ENCODE data around the gene COMMD2. TPM values are rescaled to one million over a fixed set of nuclear protein-coding genes. Genes with fewer than 3 reads are reported as not detected.

The COMMD2 gene
- total RNA-seq, 1 experiment from 2014 or later: 52.1 TPM

DNA sequence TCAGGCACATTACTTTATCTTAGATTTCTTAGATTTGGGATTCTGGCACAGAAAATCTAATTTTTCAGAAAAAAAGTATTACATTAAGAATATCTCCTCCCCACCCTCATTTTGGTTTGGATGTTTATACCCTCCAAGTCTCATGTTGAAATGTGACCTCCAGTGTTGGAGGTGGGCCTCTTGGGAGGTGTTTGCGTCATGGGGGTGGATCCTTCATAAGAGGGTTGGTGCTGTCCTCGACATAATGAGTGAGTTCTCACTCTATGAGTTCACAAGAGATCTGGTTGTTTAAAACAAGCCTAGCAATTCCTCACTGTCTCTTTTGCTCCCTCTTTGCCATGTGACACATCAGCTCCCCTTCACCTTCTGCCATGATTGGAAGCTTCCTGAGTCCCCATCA, 48.8 kb downstream of the COMMD2 start:
- Mint-ChIP-seq H3K9me3 (peaks cover 15% of the 10 kb centered on the region), H3K27ac (no peak overlapping the region), H3K4me1 (peaks cover 19% of the 10 kb centered on the region), H3K27me3 (ENCODE audit: low read depth) (peaks cover 3% of the 10 kb centered on the region), H3K4me3 (no peak overlapping the region), H3K36me3 (peaks cover 15% of the 10 kb centered on the region)
- ChIA-PET POLR2A (no interaction called here), CTCF (interaction anchor here (1.9 kb wide), 1 partner anchor 14 kb away, joined by 8 read pairs; no protein-coding TSS in a partner anchor)
- no peak for ATAC-seq
- no peak for DNase-seq (ENCODE audit: low spot score)
- TF ChIP-seq ATF3 (CRISPR knock-in tag; conservative IDR thresholded peaks at IDR 0.05) (no peak), ZNF232 (CRISPR knock-in tag; IDR thresholded peaks at IDR 0.05) (no peak), SMAD3 (CRISPR knock-in tag; IDR thresholded peaks at IDR 0.05; ENCODE audit: borderline replicate concordance) (no peak), SOX15 (CRISPR knock-in tag; IDR thresholded peaks at IDR 0.05) (no peak), NR2C2 (CRISPR knock-in tag; IDR thresholded peaks at IDR 0.05) (no peak), ZNF671 (CRISPR knock-in tag; IDR thresholded peaks at IDR 0.05) (no peak), MYBL2 (CRISPR knock-in tag; IDR thresholded peaks at IDR 0.05) (no peak), CDX4 (CRISPR knock-in tag; IDR thresholded peaks at IDR 0.05; ENCODE audit: borderline replicate concordance) (no peak), ATF2 (CRISPR knock-in tag; IDR thresholded peaks at IDR 0.05; ENCODE audit: borderline replicate concordance, low read depth) (no peak), E2F5 (CRISPR knock-in tag; IDR thresholded peaks at IDR 0.05) (no peak), NFYB (CRISPR knock-in tag; conservative IDR thresholded peaks at IDR 0.05; ENCODE audit: low read depth) (no peak), ESRRA (CRISPR knock-in tag; IDR thresholded peaks at IDR 0.05; ENCODE audit: borderline replicate concordance) (no peak)
- TF ChIP-seq, protein P1, sequence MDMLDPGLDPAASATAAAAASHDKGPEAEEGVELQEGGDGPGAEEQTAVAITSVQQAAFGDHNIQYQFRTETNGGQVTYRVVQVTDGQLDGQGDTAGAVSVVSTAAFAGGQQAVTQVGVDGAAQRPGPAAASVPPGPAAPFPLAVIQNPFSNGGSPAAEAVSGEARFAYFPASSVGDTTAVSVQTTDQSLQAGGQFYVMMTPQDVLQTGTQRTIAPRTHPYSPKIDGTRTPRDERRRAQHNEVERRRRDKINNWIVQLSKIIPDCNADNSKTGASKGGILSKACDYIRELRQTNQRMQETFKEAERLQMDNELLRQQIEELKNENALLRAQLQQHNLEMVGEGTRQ (CRISPR knock-in tag; IDR thresholded peaks at IDR 0.05): no peak
- TF ChIP-seq, protein P2, sequence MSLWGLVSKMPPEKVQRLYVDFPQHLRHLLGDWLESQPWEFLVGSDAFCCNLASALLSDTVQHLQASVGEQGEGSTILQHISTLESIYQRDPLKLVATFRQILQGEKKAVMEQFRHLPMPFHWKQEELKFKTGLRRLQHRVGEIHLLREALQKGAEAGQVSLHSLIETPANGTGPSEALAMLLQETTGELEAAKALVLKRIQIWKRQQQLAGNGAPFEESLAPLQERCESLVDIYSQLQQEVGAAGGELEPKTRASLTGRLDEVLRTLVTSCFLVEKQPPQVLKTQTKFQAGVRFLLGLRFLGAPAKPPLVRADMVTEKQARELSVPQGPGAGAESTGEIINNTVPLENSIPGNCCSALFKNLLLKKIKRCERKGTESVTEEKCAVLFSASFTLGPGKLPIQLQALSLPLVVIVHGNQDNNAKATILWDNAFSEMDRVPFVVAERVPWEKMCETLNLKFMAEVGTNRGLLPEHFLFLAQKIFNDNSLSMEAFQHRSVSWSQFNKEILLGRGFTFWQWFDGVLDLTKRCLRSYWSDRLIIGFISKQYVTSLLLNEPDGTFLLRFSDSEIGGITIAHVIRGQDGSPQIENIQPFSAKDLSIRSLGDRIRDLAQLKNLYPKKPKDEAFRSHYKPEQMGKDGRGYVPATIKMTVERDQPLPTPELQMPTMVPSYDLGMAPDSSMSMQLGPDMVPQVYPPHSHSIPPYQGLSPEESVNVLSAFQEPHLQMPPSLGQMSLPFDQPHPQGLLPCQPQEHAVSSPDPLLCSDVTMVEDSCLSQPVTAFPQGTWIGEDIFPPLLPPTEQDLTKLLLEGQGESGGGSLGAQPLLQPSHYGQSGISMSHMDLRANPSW (CRISPR knock-in tag; conservative IDR thresholded peaks at IDR 0.05; ENCODE audit: low read depth): no peak

- ChIA-PET CTCF (interaction anchor here (1.9 kb wide), 1 partner anchor 15 kb away, joined by 8 read pairs; no protein-coding TSS in a partner anchor), POLR2A (no interaction called here)
- Mint-ChIP-seq H3K36me3 (peaks cover 21% of the 10 kb centered on the region), H3K4me1 (peaks cover 14% of the 10 kb centered on the region), H3K4me3 (no peak overlapping the region), H3K27me3 (ENCODE audit: low read depth) (peaks cover 9% of the 10 kb centered on the region), H3K27ac (no peak overlapping the region), H3K9me3 (peaks cover 21% of the 10 kb centered on the region)
- DNase-seq (ENCODE audit: low spot score) (no peak), ATAC-seq (no peak)
- TF ChIP-seq SMAD4 (CRISPR knock-in tag; IDR thresholded peaks at IDR 0.05) (no peak), RELA (CRISPR knock-in tag; IDR thresholded peaks at IDR 0.05; ENCODE audit: borderline replicate concordance) (no peak), TP53 (CRISPR knock-in tag; IDR thresholded peaks at IDR 0.05) (no peak), ZSCAN18 (CRISPR knock-in tag; IDR thresholded peaks at IDR 0.05) (no peak), ZNF232 (CRISPR knock-in tag; IDR thresholded peaks at IDR 0.05) (no peak)
These were observed 49.4 kb downstream of the COMMD2 start for GRCh38 chr3:149702691-149703441.
